ENCODE measurements around the gene TOPAZ1.

DNA sequence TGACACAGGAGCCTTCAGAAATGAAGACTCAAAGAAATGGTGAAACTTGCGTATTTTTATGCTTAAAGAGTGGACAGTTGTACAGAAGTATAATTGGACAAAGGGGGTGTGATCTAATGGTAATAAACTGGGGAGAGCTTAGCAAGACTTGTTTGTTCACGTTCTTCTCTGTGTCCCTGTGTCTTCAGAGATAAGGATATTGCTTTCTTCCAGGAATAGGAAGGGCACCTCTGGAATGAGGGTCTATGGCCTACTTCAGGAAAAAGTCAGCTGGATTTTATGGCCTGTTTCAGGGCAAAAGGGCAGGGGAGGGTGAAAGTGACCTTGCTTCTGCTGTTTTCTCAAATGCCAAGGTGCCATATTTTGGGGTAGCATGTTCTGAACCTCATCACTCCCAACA lies 4.5 kb upstream of the TOPAZ1 start:
- TF ChIP-seq POLR2AphosphoS5 (IDR thresholded peaks at IDR 0.05; ENCODE audit: low read depth, low read length): no peak
- TF ChIP-seq POLR2A (IDR thresholded peaks at IDR 0.05; ENCODE audit: low read depth, low read length): no peak
- TF ChIP-seq TAF1 (IDR thresholded peaks at IDR 0.05; ENCODE audit: low read depth, low read length): no peak
- TF ChIP-seq SPI1 (IDR thresholded peaks at IDR 0.05; ENCODE audit: low read depth, low read length): no peak
- TF ChIP-seq PAX5 (IDR thresholded peaks at IDR 0.05; ENCODE audit: insufficient read depth, low read length, severe bottlenecking): no peak

All from GM12891 (cell line).